ENCODE results near the gene EIF4H. TPM values are rescaled to one million over a fixed set of nuclear protein-coding genes. Genes with fewer than 3 reads are reported as not detected.

Gene EIF4H
- polyA plus RNA-seq, 1 donor (not counting 4 experiments of a cell fraction or from before 2014, with no cell fraction given) = 340 TPM

DNA sequence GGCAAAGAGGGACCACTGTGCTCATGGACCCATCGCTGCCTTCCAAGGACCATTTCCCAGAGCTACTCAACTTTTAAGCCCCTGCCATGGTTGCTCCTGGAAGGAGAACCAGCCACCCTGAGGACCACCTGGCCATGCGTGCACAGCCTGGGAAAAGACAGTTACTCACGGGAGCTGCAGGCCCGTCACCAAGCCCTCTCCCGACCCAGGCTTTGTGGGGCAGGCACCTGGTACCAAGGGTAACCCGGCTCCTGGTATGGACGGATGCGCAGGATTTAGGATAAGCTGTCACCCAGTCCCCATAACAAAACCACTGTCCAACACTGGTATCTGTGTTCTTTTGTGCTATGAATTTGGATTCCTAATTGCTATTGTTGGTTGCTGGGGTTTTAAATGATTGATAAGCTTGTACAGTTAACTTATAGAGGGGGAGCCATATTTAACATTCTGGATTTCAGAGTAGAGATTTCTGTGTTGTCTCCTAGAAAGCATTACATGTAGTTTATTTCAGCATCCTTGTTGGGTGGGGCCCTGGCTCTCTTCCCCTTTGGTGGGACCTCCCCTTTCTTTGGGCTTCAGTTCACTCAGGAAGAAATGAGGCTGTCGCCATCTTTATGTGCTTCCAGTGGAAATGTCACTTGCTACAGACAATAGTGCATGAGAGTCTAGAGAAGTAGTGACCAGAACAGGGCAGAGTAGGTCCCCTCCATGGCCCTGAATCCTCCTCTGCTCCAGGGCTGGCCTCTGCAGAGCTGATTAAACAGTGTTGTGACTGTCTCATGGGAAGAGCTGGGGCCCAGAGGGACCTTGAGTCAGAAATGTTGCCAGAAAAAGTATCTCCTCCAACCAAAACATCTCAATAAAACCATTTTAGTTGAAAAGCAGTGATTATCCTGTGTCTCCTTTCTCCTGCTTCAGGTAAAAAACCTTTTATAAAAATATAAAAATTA lies 55.1 kb downstream of the EIF4H start:
- peaks cover 0 to 3% of the 10 kb centered on the region in 2 experiments for H3K36me3 ChIP-seq (ENCODE audit: control insufficient read depth in 2 of 2, extremely low read depth in 1 of 2, insufficient read depth in 2 of 2, low read length in 2 of 2)
- DNase-seq (ENCODE audit: low read depth, low spot score) = no peak
- H3K9ac ChIP-seq (ENCODE audit: control insufficient read depth, extremely low read depth, insufficient read depth, low read length) = no peak overlapping the region
- no peak overlapping the region for H2AFZ ChIP-seq (ENCODE audit: control insufficient read depth, low read length)
- no peaks in the 10 kb centered on the region for H3K9me1 ChIP-seq (ENCODE audit: control insufficient read depth, extremely low read depth, insufficient read depth, low read length)
- no peak overlapping the region for H3K4me2 ChIP-seq (ENCODE audit: control insufficient read depth, extremely low read depth, insufficient read depth, low read depth, low read length)
- no peaks in the 10 kb centered on the region for H3K9me3 ChIP-seq (ENCODE audit: control insufficient read depth, low read depth, low read length)
- FAIRE-seq = no peak
- no peak for TF ChIP-seq EZH2 (IDR thresholded peaks at IDR 0.05; ENCODE audit: low read length)
- TF ChIP-seq, protein P1, sequence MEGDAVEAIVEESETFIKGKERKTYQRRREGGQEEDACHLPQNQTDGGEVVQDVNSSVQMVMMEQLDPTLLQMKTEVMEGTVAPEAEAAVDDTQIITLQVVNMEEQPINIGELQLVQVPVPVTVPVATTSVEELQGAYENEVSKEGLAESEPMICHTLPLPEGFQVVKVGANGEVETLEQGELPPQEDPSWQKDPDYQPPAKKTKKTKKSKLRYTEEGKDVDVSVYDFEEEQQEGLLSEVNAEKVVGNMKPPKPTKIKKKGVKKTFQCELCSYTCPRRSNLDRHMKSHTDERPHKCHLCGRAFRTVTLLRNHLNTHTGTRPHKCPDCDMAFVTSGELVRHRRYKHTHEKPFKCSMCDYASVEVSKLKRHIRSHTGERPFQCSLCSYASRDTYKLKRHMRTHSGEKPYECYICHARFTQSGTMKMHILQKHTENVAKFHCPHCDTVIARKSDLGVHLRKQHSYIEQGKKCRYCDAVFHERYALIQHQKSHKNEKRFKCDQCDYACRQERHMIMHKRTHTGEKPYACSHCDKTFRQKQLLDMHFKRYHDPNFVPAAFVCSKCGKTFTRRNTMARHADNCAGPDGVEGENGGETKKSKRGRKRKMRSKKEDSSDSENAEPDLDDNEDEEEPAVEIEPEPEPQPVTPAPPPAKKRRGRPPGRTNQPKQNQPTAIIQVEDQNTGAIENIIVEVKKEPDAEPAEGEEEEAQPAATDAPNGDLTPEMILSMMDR (optimal IDR thresholded peaks at IDR 0.05 in 1 of 3, IDR thresholded peaks at IDR 0.05 in 1 of 3, conservative IDR thresholded peaks at IDR 0.05 in 1 of 3; ENCODE audit: extremely low read depth in 1 of 3, insufficient read depth in 2 of 3, low read length in 3 of 3) = no peak
- no peaks in the 10 kb centered on the region for H4K20me1 ChIP-seq (ENCODE audit: control insufficient read depth, extremely low read depth, insufficient read depth, low read length)
- dilution Hi-C loops (cut with MboI; ENCODE audit: extremely low pct_ligation_motif_present, low sequenced_read_pairs) = no loop called here
- H3K79me2 ChIP-seq (ENCODE audit: control insufficient read depth, insufficient read depth, low read length) = no peaks in the 10 kb centered on the region
- H3K27ac ChIP-seq (ENCODE audit: control insufficient read depth, insufficient read depth, low read length) = no peak overlapping the region
- H3K4me3 ChIP-seq (ENCODE audit: control insufficient read depth in 2 of 3, extremely low read depth in 1 of 3, insufficient read depth in 2 of 3, low read depth in 1 of 3, low read length in 3 of 3) = no peak overlapping the region
- no peaks in the 10 kb centered on the region for H3K4me1 ChIP-seq (ENCODE audit: control insufficient read depth, extremely low read depth, insufficient read depth, low read length)
- H3K27me3 ChIP-seq (ENCODE audit: control insufficient read depth, extremely low read depth, insufficient read depth, low read length) = no peaks in the 10 kb centered on the region

DNA sequence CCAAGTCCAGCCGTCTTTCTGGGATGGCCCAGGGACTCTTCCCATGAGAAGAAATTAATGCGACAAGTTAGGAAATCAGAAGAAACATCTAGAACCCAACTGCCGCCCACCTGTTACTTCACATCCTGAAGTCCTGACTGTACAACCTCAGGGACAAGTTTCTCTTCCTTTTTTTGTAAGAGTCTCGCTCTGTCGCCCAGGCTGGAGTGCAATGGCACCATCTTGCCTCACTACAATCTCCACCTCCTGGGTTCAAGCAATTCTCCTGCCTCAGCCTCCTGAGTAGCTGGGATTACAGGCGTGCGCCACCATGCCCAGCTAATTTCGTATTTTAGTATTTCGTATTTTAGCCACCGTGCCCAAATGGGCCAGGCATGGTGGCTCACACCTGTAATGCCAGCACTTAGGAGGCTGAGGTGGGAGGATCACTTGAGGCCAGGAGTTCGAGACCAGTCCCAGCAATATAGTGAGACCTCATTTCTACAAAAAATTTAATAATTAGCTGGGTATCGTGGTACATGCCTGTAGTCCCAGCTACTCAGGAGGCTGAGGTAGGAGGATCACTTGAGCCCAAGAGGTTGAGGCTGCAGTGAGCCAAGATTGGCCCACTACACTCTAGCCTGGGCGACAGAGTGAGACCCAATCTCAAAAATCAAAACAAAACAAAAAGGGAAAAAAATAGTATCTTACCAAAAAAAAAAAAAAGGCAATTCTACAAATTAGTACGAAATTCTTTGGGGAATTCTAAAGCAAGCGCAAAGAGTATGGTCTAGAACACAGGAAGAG lies 56.5 kb downstream of the EIF4H start:
- Histone ChIP-seq H3K9ac (ENCODE audit: control insufficient read depth, extremely low read depth, insufficient read depth, low read length) (no peak overlapping the region), H3K4me2 (ENCODE audit: control insufficient read depth, extremely low read depth, insufficient read depth, low read depth, low read length) (no peak overlapping the region), H3K79me2 (ENCODE audit: control insufficient read depth, insufficient read depth, low read length) (no peaks in the 10 kb centered on the region), H3K27me3 (ENCODE audit: control insufficient read depth, extremely low read depth, insufficient read depth, low read length) (no peaks in the 10 kb centered on the region), H4K20me1 (ENCODE audit: control insufficient read depth, extremely low read depth, insufficient read depth, low read length) (no peaks in the 10 kb centered on the region), H3K4me1 (ENCODE audit: control insufficient read depth, extremely low read depth, insufficient read depth, low read length) (no peaks in the 10 kb centered on the region), H3K27ac (ENCODE audit: control insufficient read depth, insufficient read depth, low read length) (no peak overlapping the region), H3K36me3 (ENCODE audit: control insufficient read depth in 2 of 2, extremely low read depth in 1 of 2, insufficient read depth in 2 of 2, low read length in 2 of 2) (peaks cover 0 to 9% of the 10 kb centered on the region in 2 experiments), H2AFZ (ENCODE audit: control insufficient read depth, low read length) (no peak overlapping the region), H3K9me3 (ENCODE audit: control insufficient read depth, low read depth, low read length) (no peaks in the 10 kb centered on the region), H3K4me3 (ENCODE audit: control insufficient read depth in 2 of 3, extremely low read depth in 1 of 3, insufficient read depth in 2 of 3, low read depth in 1 of 3, low read length in 3 of 3) (no peak overlapping the region), H3K9me1 (ENCODE audit: control insufficient read depth, extremely low read depth, insufficient read depth, low read length) (no peaks in the 10 kb centered on the region)
- FAIRE-seq = no peak
- TF ChIP-seq, protein P1 (optimal IDR thresholded peaks at IDR 0.05 in 1 of 3, IDR thresholded peaks at IDR 0.05 in 1 of 3, conservative IDR thresholded peaks at IDR 0.05 in 1 of 3; ENCODE audit: extremely low read depth in 1 of 3, insufficient read depth in 2 of 3, low read length in 3 of 3) = no peak
- no peak for TF ChIP-seq EZH2 (IDR thresholded peaks at IDR 0.05; ENCODE audit: low read length)
- dilution Hi-C loops (cut with MboI; ENCODE audit: extremely low pct_ligation_motif_present, low sequenced_read_pairs) = no loop called here
- DNase-seq (ENCODE audit: low read depth, low spot score) = no peak

Measured in keratinocyte (primary cell).